Activated B cell treated with CpG ODN at 0.5 μM for 24 hours (primary cell): Measurements from ENCODE around the gene WDR91. TPM values are rescaled to one million over a fixed set of nuclear protein-coding genes. Genes with fewer than 3 reads are reported as not detected.
A peak's percentile ranks its signal among the peaks of the same experiment; 100 is the strongest.

Experiments
- ATAC-seq: fragments of 200-7000 bp; cut with Tn5 transposase; one replicate; pipeline ENCODE4 v1.10.0; 2021; ENCODE audit warnings: low read depth, mild to moderate bottlenecking, moderate library complexity
- CTCF ChIA-PET: fragments of 350-600 bp; sonication (Branson Sonifier 250); formaldehyde crosslinking; loops from one replicate; lab custom pipeline; 2021; ENCODE audit warnings: antibody characterized with exemption; lab: Charles Lee
- POLR2A ChIA-PET: fragments of 350-600 bp; sonication (Branson Sonifier 250); formaldehyde crosslinking; loops from one replicate; lab custom pipeline; 2021; ENCODE audit warnings: antibody characterized with exemption; lab: Charles Lee
- DNase-seq: peaks from one replicate; pipeline ENCODE4 v3.0.0; 2022
- H3K27ac Mint-ChIP-seq: one replicate; pipeline ENCODE4 v1.8.0; 2020; ENCODE audit warnings: mixed read lengths
- H3K27me3 Mint-ChIP-seq: one replicate; pipeline ENCODE4 v1.8.0; 2021; ENCODE audit warnings: mixed read lengths
- H3K36me3 Mint-ChIP-seq: one replicate; pipeline ENCODE4 v1.8.0; 2021; ENCODE audit warnings: low read depth, mixed read lengths
- H3K4me1 Mint-ChIP-seq: one replicate; pipeline ENCODE4 v1.8.0; 2021; ENCODE audit warnings: mixed read lengths
- H3K4me3 Mint-ChIP-seq: one replicate; pipeline ENCODE4 v1.8.0; 2020; ENCODE audit warnings: mild to moderate bottlenecking, mixed read lengths
- H3K9me3 Mint-ChIP-seq: one replicate; pipeline ENCODE4 v1.8.0; 2020; ENCODE audit warnings: mixed read lengths
- CTCF ChIP-seq: fragments of 200-600 bp; IDR thresholded peaks from one replicate; pipeline ENCODE4 v1.8.0; 2022; ENCODE audit warnings: antibody characterized with exemption, mild to moderate bottlenecking
- intact Hi-C: fragments of 100-400 bp; cut with micrococcal nuclease; formaldehyde crosslinking; loops from one replicate; pipeline ENCODE4 v1.15.1; 2024
- total RNA-seq: library from RNA; stranded (reverse); gene quantifications from 2 replicates; pipeline ENCODE4 v1.2.3, GENCODE V29; 2022

WDR91 gene
- total RNA-seq, 1 donor from 2014 or later: 60.1 TPM

- peaks cover 62% of the 10 kb centered on the region for H3K4me1 Mint-ChIP-seq
- POLR2A ChIA-PET: interaction anchor here (4.4 to 6.0 kb wide), 4 partner anchors 8 to 181 kb away, joined by 68 to 125 read pairs (median 100); partner anchors contain the start of genes AGBL3 and TMEM140
- no peaks in the 10 kb centered on the region for H3K27me3 Mint-ChIP-seq
- H3K27ac Mint-ChIP-seq: peak overlapping the region; percentile 95
- ATAC-seq: no peak
- intact Hi-C loops: no loop called here
- DNase-seq: no peak
- no peak for TF ChIP-seq CTCF
- peaks cover 60% of the 10 kb centered on the region for H3K36me3 Mint-ChIP-seq
- H3K4me3 Mint-ChIP-seq: peak overlapping the region; percentile 92
- H3K9me3 Mint-ChIP-seq: no peaks in the 10 kb centered on the region
- CTCF ChIA-PET: interaction anchor here (3.6 kb wide), 1 partner anchor 8 kb away, joined by 36 read pairs; no protein-coding TSS in a partner anchor
Observed at GRCh38 chr7:135168001-135168400, 43.3 kb downstream of the WDR91 start.

DNA sequence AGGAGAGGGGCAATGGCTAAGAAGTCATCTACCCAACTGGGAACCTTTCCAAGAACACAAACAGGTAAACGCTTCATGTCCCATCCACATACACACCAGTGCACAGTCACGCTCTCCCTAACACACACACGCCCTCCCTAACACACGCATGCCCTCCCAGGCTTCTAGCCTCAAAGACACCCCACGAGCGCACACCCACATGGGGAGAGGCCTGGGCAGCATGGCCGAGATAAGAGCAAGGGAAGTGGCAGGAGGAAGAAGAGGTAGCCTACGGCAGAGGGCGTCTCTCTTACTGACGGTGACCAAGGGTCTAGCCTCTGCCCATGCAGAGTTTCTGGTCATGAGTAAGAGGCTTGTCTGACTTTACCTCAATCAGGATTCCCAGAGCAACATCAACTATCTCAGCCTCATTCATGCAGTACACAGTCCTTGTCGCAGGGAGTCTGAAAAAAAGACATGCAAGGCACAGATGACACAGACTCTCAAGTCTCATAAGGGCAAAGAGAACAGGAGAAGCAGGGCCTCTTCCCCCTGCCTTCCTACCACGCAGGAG lies 43.9 kb downstream of the WDR91 start:
- no peak for ATAC-seq
- DNase-seq: no peak
- Mint-ChIP-seq H3K27ac (peak overlapping the region; percentile 53), H3K36me3 (peaks cover 66% of the 10 kb centered on the region), H3K9me3 (peaks cover 3% of the 10 kb centered on the region), H3K4me3 (peak overlapping the region; percentile 40), H3K4me1 (peaks cover 63% of the 10 kb centered on the region), H3K27me3 (no peaks in the 10 kb centered on the region)
- no peak for TF ChIP-seq CTCF
- ChIA-PET POLR2A (interaction anchor here (5.5 to 6.0 kb wide), 2 partner anchors 18 to 20 kb away, joined by 111 to 125 read pairs; partner anchors contain the start of gene TMEM140), CTCF (no interaction called here)
- intact Hi-C loops: no loop called here

DNA sequence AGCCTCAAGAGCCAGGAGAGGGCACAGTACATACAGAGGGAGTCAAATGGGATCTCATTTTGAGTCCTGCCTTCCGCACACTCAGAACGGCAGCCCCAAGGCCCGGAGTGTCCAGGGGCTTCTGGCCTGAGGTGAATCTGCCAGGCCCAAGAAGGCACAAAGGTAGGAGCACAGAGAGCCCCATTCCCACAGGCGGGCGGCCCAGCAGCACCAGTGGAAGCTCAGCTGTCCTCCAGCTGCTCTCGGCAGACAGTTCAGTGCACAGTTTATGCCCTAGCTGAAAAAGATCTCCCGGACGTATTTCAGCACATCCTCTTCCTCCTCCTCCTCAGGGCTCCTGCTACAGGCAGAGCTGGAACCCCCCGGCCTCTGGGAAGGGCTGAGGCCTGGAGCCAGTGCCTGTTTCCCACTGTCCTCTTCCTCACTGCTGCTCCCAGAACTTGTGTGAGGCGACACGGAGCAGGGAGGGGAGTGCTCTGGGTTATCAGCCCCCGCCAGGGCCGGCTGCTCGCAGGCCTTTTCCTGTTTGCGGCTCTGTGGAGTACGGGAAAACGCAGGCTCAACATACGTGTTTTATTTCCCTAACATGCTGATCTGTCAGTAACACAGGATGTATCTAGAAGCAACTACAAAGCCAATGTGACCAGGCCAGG lies 44.9 kb downstream of the WDR91 start:
- intact Hi-C loops: no loop called here
- POLR2A ChIA-PET: interaction anchor here (1.2 to 6.0 kb wide), 4 partner anchors 12 to 45 kb away, joined by 3 to 125 read pairs (median 58); partner anchors contain the start of genes TMEM140 and WDR91
- H3K27me3 Mint-ChIP-seq: no peaks in the 10 kb centered on the region
- H3K36me3 Mint-ChIP-seq: peaks cover 73% of the 10 kb centered on the region
- H3K4me3 Mint-ChIP-seq: no peak overlapping the region
- peaks cover 62% of the 10 kb centered on the region for H3K4me1 Mint-ChIP-seq
- DNase-seq (no peak), ATAC-seq (no peak)
- TF ChIP-seq CTCF: no peak
- peaks cover 5% of the 10 kb centered on the region for H3K9me3 Mint-ChIP-seq
- peak overlapping the region; percentile 50 for H3K27ac Mint-ChIP-seq
- CTCF ChIA-PET: interaction anchor here (1.1 to 2.0 kb wide), 2 partner anchors 180 to 521 kb away, joined by 3 to 6 read pairs; partner anchors contain the start of gene AGBL3

- Mint-ChIP-seq H3K9me3 (peaks cover 5% of the 10 kb centered on the region), H3K27ac (no peak overlapping the region), H3K4me3 (no peak overlapping the region), H3K27me3 (no peaks in the 10 kb centered on the region), H3K4me1 (peaks cover 65% of the 10 kb centered on the region), H3K36me3 (peaks cover 78% of the 10 kb centered on the region)
- TF ChIP-seq CTCF: no peak
- ChIA-PET CTCF (interaction anchor here (1.1 to 2.0 kb wide), 2 partner anchors 179 to 520 kb away, joined by 3 to 6 read pairs; partner anchors contain the start of gene AGBL3), POLR2A (interaction anchor here (1.2 to 1.6 kb wide), 2 partner anchors 13 to 45 kb away, joined by 3 to 4 read pairs; partner anchors contain the start of gene WDR91)
- intact Hi-C loops: no loop called here
- ATAC-seq (no peak), DNase-seq (no peak)
Observed at GRCh38 chr7:135165862-135166261, 45.5 kb downstream of the WDR91 start.
